AG04449 (cell line): Measurements from ENCODE around the gene GRIA4.

Source experiments
- CTCF ChIA-PET: fragments of 350-600 bp; formaldehyde crosslinking; extraction: SDS; loops from one replicate; lab custom pipeline; 2021; ENCODE audit warnings: antibody characterized with exemption; lab: Yijun Ruan, JAX
- POLR2A ChIA-PET: fragments of 400-600, 350-600 bp; formaldehyde crosslinking; extraction: SDS; loops from one replicate; lab custom pipeline; 2020; ENCODE audit warnings: antibody characterized with exemption, inconsistent platforms; lab: Yijun Ruan, JAX
- DNase-seq: peaks from one replicate; pipeline ENCODE4 v3.0.0-alpha.2; 2010; ENCODE audit warnings: low read depth, low spot score
- H3K4me3 ChIP-seq: 2 replicates; pipeline ENCODE4 v1.5.1; 2011; ENCODE audit warnings: low read depth, mild to moderate bottlenecking, control low read depth, low read length
- TF ChIP-seq, protein P1 (sequence below): IDR thresholded peaks from one replicate; pipeline ENCODE4 v1.5.1; 2011; ENCODE audit warnings: mild to moderate bottlenecking, moderate library complexity, low read length, control low read depth, inconsistent platforms; ENCODE audit not compliant: insufficient read depth; ENCODE audit errors: missing control alignments

GRIA4 gene

DNA sequence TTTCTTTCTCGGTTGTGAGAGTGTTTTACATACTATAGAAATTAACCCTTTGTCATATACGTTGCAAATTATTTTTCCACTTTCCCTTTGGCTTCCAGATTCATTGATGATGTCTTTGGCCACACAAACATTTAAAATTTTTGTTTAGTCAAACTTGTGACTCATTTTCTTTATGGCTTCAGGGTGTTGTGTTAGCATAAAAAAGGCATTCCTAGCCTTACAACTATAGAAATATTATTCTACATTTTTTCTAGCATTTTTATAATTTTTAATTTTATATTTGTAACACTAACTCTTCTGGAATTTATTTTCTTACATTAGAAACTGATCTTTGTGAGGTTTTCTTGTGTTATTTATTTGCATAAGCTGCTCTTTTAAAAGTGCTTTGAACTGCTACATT is 12.1 kb downstream of the GRIA4 start:
- CTCF ChIA-PET = no interaction called here
- DNase-seq = no peak
- TF ChIP-seq, protein P1, sequence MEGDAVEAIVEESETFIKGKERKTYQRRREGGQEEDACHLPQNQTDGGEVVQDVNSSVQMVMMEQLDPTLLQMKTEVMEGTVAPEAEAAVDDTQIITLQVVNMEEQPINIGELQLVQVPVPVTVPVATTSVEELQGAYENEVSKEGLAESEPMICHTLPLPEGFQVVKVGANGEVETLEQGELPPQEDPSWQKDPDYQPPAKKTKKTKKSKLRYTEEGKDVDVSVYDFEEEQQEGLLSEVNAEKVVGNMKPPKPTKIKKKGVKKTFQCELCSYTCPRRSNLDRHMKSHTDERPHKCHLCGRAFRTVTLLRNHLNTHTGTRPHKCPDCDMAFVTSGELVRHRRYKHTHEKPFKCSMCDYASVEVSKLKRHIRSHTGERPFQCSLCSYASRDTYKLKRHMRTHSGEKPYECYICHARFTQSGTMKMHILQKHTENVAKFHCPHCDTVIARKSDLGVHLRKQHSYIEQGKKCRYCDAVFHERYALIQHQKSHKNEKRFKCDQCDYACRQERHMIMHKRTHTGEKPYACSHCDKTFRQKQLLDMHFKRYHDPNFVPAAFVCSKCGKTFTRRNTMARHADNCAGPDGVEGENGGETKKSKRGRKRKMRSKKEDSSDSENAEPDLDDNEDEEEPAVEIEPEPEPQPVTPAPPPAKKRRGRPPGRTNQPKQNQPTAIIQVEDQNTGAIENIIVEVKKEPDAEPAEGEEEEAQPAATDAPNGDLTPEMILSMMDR = no peak
- H3K4me3 ChIP-seq = no peak overlapping the region
- POLR2A ChIA-PET = no interaction called here

DNA sequence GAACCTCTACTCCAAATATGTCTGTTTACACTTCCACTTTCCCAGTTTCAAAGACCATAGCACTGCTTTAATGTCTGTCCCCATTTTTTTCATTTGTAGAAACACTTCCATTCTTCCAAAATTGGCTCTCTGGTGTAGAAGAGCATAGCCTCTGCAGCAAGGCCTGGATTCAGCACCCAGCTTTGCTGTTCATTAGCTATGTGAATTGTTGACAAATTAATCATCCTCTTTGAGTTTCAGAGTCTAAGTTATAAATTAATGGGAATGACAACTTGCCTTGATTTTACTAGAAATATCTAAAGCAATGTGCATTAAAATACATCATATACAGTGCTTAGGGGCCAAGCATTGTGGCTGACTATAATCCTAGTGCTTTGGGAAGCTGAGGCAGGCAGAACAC is 22.4 kb downstream of the GRIA4 start:
- no peak overlapping the region for H3K4me3 ChIP-seq
- DNase-seq = no peak
- POLR2A ChIA-PET = no interaction called here
- TF ChIP-seq, protein P1 = no peak
- CTCF ChIA-PET = no interaction called here

DNA sequence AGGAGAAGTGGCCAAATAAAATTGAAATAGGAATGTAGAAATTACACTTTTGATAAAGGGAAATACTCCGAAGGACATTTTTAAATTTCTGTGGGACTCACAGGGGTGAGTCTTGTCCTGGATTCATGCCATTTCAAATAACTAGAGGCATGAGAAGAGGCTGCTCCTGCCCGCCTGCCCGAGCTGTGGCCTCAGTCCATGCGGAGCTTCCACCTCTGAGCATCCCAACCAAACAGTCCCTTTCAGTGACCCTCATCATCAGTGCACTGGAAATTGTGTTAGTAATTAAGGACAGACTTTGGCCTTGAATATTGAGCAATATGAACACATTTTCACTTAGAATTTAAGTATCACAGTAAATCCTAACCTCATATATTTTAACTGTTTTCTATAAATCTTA is 25.6 kb downstream of the GRIA4 start:
- ChIA-PET CTCF (no interaction called here), POLR2A (no interaction called here)
- H3K4me3 ChIP-seq = no peak overlapping the region
- TF ChIP-seq, protein P1 = no peak
- DNase-seq = no peak

DNA sequence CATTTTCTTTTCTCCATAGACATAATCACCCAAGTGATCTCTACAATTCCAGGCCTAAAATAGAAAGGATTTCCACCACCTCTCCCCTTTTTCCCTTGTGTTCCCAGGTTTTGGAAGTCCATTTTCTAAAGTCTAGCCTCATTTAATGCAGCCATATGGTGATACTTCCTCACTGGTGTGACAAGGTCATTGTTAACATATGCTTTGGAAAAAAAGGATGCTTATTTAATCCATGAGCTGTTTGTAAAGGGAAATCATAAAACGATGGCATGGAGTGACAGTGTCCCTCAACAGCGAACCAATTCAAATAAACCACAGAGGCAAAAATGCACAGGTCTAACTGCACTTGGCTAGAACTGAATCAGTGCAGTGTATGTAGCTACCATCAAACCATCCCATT is 26.6 kb downstream of the GRIA4 start:
- CTCF ChIA-PET = no interaction called here
- TF ChIP-seq, protein P1 = no peak
- POLR2A ChIA-PET = no interaction called here
- H3K4me3 ChIP-seq = no peak overlapping the region
- DNase-seq = no peak

DNA sequence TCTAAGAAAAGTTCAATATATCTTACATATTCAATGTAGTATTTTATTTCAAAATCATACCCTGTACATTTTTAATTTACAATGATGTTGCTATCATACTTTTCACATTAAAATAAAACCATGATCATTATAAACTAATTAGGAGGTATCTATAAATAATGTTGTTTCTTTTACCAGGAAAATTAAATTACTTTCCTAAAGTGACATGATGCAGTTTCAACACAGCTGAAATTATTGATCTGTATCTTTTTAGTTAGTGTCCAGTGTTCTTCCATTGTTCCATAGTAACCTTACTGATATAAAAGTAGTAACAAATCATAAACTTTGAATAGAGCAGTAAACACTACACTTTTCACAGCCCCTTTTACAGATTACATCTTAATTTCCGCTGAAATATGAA is 29.7 kb downstream of the GRIA4 start:
- no peak overlapping the region for H3K4me3 ChIP-seq
- POLR2A ChIA-PET = no interaction called here
- CTCF ChIA-PET = no interaction called here
- DNase-seq = no peak
- TF ChIP-seq, protein P1 = no peak

DNA sequence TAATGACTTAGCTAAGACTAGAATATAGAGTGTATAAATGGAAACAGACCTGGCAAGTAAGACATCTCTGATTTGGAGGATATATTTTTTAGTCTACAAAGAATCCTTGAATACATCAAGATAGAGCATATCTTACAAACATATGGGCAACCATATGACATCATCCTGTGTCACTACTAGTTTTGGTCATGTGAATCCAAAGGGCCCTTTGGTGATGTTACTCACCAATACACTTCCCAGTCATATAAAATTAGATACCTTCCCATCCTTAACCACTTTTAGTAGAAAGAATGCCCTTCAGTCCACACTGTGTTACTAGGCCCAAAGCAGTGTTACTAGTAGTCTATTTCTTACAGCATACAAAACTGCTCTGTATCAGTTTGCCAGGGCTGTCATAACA is 31.6 kb downstream of the GRIA4 start:
- no peak overlapping the region for H3K4me3 ChIP-seq
- ChIA-PET CTCF (no interaction called here), POLR2A (no interaction called here)
- DNase-seq = no peak
- TF ChIP-seq, protein P1 = no peak
